Loucy (cell line): Measurements from ENCODE around the gene PTMA.

Experiments used
- H2AFZ ChIP-seq: fragments of 200-600 bp; sonication (generic); 2 replicates; pipeline ENCODE4 v1.6.0; 2016; ENCODE audit warnings: antibody characterized with exemption, mild to moderate bottlenecking, low read length, moderate library complexity
- H3F3A ChIP-seq: fragments of 200-600 bp; 2 replicates; pipeline ENCODE4 v1.6.0; 2016; ENCODE audit warnings: antibody characterized with exemption, low read depth, mild to moderate bottlenecking
- H3K27me3 ChIP-seq: fragments of 200-600 bp; sonication (generic); 2 replicates; pipeline ENCODE4 v1.6.1; 2014; ENCODE audit warnings: low read length, mild to moderate bottlenecking; ENCODE audit not compliant: insufficient read depth, poor library complexity, severe bottlenecking
- H3K36me3 ChIP-seq: fragments of 200-600 bp; sonication (generic); 2 replicates; pipeline ENCODE4 v1.6.1; 2016; ENCODE audit warnings: low read length; ENCODE audit not compliant: insufficient read depth
- H3K4me1 ChIP-seq: fragments of 200-600 bp; sonication (generic); 2 replicates; pipeline ENCODE4 v1.5.1; 2014; ENCODE audit warnings: low read length, mild to moderate bottlenecking; ENCODE audit not compliant: insufficient read depth, poor library complexity, severe bottlenecking
- H3K4me2 ChIP-seq: fragments of 200-600 bp; sonication (generic); 2 replicates; pipeline ENCODE4 v1.6.0; 2014; ENCODE audit warnings: antibody characterized with exemption, low read length, low read depth, mild to moderate bottlenecking; ENCODE audit not compliant: poor library complexity, severe bottlenecking
- H3K4me3 ChIP-seq: fragments of 200-600 bp; sonication (generic); 2 replicates; pipeline ENCODE4 v1.5.1; 2014; ENCODE audit warnings: low read length, mild to moderate bottlenecking, mixed read lengths; ENCODE audit not compliant: poor library complexity, severe bottlenecking
- H3K79me2 ChIP-seq: fragments of 200-600 bp; sonication (generic); 2 replicates; pipeline ENCODE4 v1.6.1; 2014; ENCODE audit warnings: low read length; ENCODE audit not compliant: insufficient read depth
- H3K9ac ChIP-seq: fragments of 200-600 bp; sonication (generic); 2 replicates; pipeline ENCODE4 v1.6.0; 2014; ENCODE audit warnings: mild to moderate bottlenecking, low read depth, low read length, moderate library complexity; ENCODE audit not compliant: poor library complexity, severe bottlenecking
- H3K9me2 ChIP-seq: fragments of 200-600 bp; sonication (generic); replicated peaks from 2 replicates; pipeline ENCODE4 v1.6.1; 2016; ENCODE audit warnings: low read depth, low read length, mixed read lengths
- H3K9me3 ChIP-seq: fragments of 200-600 bp; sonication (generic); 2 replicates; pipeline ENCODE4 v1.6.1; 2014; ENCODE audit warnings: mild to moderate bottlenecking, antibody characterized with exemption, low read length, low read depth; ENCODE audit not compliant: insufficient read depth
- H4K20me1 ChIP-seq: fragments of 200-600 bp; sonication (generic); 2 replicates; pipeline ENCODE4 v1.6.0; 2014; ENCODE audit warnings: antibody characterized with exemption, low read length, mild to moderate bottlenecking; ENCODE audit not compliant: insufficient read depth, poor library complexity, severe bottlenecking
- EZH2phosphoT487 ChIP-seq: fragments of 200-600 bp; IDR thresholded peaks from 2 replicates; pipeline ENCODE4 v1.6.1; 2018; ENCODE audit warnings: antibody characterized with exemption, mild to moderate bottlenecking, moderate library complexity, borderline replicate concordance
- TF ChIP-seq, protein P1 (sequence below): fragments of 200-600 bp; sonication (generic); conservative IDR thresholded peaks from 2 replicates; pipeline ENCODE4 v1.5.1; 2014; ENCODE audit warnings: mild to moderate bottlenecking, antibody characterized with exemption, low read length

Gene PTMA

DNA sequence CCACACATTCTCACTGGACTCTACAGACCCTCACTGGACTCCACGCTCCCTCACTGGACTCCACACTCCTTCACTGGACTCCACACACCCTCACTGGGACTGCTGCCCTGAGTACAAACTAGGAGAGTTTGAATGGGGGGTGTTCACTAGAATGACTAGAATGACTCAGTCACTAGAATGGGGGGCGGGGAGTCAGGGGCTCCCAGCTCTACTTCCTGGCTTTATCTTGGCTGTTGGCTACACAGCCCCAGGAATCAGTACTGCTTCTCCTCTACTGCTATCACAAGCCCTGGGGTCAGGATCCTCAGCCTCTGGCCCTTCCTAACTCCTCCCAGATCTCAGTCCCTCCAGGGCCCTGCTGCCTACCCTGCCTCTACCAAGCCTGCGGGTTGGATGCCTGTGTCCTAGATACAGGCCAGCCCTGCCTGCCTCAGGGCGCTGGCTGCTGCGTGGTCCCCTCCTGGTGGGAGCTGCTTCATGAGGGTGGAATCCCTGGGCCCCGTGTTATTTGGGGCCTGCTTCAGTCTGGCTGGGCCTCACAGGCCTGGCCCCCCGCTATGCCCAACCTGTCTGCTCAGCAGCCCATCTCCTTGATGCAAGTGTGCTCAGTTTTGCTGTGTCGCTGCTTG lies 7.8 kb downstream of the PTMA start:
- peaks cover 22% of the 10 kb centered on the region for H3K4me1 ChIP-seq

DNA sequence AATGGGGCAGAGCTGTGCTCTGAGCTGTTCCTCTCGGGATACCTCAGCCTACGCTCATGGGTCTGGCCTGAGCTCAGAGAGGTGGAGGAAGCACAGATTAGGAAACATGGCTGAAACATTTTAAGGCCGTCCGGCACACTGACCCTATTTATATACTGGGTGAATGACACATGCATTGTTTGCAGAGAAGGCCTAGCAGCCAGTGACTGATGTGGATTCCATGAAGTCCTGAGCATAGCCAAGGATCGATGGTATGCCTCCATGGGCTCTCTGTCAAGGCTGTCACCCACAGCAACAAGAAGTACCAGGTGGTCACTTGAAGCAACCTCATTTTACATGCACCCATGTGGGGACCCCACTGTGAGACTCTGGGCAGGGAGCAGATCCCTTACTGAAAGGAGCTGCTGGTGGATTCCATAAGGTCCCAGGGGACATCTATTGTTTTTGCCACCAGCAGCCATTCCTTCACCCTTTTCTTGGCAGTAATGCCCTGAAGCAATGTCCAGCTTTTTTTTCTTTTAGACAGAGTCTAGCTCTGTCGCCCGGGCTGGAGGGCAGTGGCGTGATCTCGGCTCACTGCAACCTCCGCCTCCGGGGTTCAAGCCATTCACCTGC lies 8.4 kb downstream of the PTMA start:
- H3K27me3 ChIP-seq = peaks cover 8% of the 10 kb centered on the region
- peaks cover 15% of the 10 kb centered on the region for H3K4me1 ChIP-seq
- no peaks in the 10 kb centered on the region for H3K9me2 ChIP-seq
- H2AFZ ChIP-seq = no peak overlapping the region
- H3K9me3 ChIP-seq = no peaks in the 10 kb centered on the region
- peaks cover 27% of the 10 kb centered on the region for H4K20me1 ChIP-seq
- H3K36me3 ChIP-seq = peaks cover 30% of the 10 kb centered on the region
- H3K4me3 ChIP-seq = no peak overlapping the region
- peaks cover 40% of the 10 kb centered on the region for H3K79me2 ChIP-seq
- H3K4me2 ChIP-seq = no peak overlapping the region
- H3F3A ChIP-seq = peaks cover 21% of the 10 kb centered on the region
- H3K9ac ChIP-seq = no peak overlapping the region
- TF ChIP-seq, protein P1, sequence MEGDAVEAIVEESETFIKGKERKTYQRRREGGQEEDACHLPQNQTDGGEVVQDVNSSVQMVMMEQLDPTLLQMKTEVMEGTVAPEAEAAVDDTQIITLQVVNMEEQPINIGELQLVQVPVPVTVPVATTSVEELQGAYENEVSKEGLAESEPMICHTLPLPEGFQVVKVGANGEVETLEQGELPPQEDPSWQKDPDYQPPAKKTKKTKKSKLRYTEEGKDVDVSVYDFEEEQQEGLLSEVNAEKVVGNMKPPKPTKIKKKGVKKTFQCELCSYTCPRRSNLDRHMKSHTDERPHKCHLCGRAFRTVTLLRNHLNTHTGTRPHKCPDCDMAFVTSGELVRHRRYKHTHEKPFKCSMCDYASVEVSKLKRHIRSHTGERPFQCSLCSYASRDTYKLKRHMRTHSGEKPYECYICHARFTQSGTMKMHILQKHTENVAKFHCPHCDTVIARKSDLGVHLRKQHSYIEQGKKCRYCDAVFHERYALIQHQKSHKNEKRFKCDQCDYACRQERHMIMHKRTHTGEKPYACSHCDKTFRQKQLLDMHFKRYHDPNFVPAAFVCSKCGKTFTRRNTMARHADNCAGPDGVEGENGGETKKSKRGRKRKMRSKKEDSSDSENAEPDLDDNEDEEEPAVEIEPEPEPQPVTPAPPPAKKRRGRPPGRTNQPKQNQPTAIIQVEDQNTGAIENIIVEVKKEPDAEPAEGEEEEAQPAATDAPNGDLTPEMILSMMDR = no peak
- no peak for TF ChIP-seq EZH2phosphoT487

More for the DNA sequence above, 7.8 kb downstream of the PTMA start:
- H2AFZ ChIP-seq = no peak overlapping the region
- no peak overlapping the region for H3K4me2 ChIP-seq
- no peaks in the 10 kb centered on the region for H3K9me2 ChIP-seq
- peaks cover 15% of the 10 kb centered on the region for H3K27me3 ChIP-seq
- peaks cover 47% of the 10 kb centered on the region for H3K79me2 ChIP-seq
- no peak overlapping the region for H3K9ac ChIP-seq
- peaks cover 37% of the 10 kb centered on the region for H3K36me3 ChIP-seq
- TF ChIP-seq, protein P1 = no peak
- TF ChIP-seq EZH2phosphoT487 = no peak
- H3K9me3 ChIP-seq = no peaks in the 10 kb centered on the region
- H3F3A ChIP-seq = peaks cover 27% of the 10 kb centered on the region
- peaks cover 34% of the 10 kb centered on the region for H4K20me1 ChIP-seq
- H3K4me3 ChIP-seq = no peak overlapping the region

DNA sequence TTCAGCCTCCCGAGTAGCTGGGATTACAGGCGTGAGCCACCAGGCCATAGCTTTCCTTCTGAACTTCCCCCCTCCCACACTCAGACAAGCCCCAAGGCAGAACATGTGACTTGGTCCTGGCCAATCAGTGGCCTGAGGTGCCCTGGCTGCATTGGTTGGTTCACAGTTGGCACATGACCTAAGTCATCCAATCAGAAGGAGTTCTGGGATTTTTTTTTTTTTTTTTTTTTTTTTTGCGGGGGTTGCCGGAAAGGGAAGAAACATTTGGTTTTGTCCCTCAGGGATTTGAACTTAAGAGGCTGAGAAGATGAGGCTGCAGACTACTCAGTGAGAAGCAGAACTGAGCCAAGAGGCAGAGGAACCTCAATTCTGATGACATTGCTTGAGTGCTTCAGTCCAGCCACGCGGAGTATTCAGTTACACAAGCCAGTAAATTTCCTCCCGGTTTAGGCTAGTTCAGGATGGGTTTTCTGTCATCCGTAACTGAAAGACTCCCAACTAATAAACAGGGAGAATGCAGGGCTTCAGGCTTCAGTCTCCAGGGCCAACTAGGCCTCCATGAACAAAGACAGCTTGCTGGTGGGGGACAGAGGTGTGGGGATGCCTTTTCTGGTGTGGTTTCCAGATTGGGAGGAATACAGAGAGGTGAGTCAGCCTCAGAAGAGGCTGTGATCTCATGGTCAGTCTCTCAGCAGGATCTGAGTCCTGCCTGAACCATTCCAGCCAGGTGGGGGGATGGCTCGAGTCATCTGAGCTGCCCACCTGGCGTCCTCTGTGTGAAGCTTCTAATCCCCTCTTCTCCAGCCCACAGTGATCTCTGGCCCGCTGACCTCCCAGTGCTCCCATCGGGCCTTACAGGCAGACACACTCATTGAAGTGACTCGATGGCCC lies 9.2 kb downstream of the PTMA start:
- Histone ChIP-seq H2AFZ (no peak overlapping the region), H3K36me3 (peaks cover 23% of the 10 kb centered on the region), H3K27me3 (peaks cover under 1% of the 10 kb centered on the region), H3K4me3 (no peak overlapping the region), H3K4me2 (no peak overlapping the region), H3K79me2 (peaks cover 32% of the 10 kb centered on the region), H4K20me1 (peaks cover 19% of the 10 kb centered on the region), H3K4me1 (peaks cover 8% of the 10 kb centered on the region), H3K9me2 (no peaks in the 10 kb centered on the region), H3K9ac (no peak overlapping the region), H3F3A (peaks cover 13% of the 10 kb centered on the region), H3K9me3 (no peaks in the 10 kb centered on the region)
- TF ChIP-seq, protein P1 = no peak
- TF ChIP-seq EZH2phosphoT487 = no peak
